ENCODE measurements around the gene TMEM109. TPM values are rescaled to one million over a fixed set of nuclear protein-coding genes. Genes with fewer than 3 reads are reported as not detected.

Gene TMEM109
- total and polyA plus RNA-seq, 2 experiments from 2014 or later = 17.4 to 17.7 TPM

DNA sequence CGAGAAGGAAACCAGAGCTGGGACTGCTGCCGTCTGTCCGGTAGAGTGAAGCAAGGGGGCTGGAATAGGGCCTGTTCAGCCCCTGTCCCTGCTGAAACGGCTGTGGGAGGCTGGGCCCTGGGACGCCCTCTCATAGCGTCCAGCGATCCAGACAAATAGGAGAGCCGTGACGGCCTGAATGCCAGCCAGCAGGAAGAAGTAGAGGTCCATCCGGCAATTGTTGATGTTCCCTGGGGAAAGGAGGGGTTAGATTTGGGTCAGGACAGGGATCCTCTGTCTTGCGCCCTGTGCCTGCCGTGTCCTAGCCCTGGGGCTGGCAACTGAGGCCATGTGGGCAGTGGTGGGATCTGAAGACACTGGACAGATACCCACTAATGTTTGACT is 23.2 kb downstream of the TMEM109 start:
- peaks cover 25% of the 10 kb centered on the region for H3K36me3 Mint-ChIP-seq (ENCODE audit: low read depth)
- H3K27me3 ChIP-seq (ENCODE audit: insufficient read depth) = no peaks in the 10 kb centered on the region
- H3K4me1 ChIP-seq (ENCODE audit: insufficient read depth) = no peaks in the 10 kb centered on the region
- no peaks in the 10 kb centered on the region for H3K79me2 ChIP-seq (replicated peaks; ENCODE audit: insufficient read depth)
- no peaks in the 10 kb centered on the region; the same call in 1 of the 2 replicates for H4K20me1 ChIP-seq (replicated peaks; ENCODE audit: insufficient read depth)
- H3K36me3 ChIP-seq (ENCODE audit: insufficient read depth) = no peaks in the 10 kb centered on the region
- TF ChIP-seq, protein P1, sequence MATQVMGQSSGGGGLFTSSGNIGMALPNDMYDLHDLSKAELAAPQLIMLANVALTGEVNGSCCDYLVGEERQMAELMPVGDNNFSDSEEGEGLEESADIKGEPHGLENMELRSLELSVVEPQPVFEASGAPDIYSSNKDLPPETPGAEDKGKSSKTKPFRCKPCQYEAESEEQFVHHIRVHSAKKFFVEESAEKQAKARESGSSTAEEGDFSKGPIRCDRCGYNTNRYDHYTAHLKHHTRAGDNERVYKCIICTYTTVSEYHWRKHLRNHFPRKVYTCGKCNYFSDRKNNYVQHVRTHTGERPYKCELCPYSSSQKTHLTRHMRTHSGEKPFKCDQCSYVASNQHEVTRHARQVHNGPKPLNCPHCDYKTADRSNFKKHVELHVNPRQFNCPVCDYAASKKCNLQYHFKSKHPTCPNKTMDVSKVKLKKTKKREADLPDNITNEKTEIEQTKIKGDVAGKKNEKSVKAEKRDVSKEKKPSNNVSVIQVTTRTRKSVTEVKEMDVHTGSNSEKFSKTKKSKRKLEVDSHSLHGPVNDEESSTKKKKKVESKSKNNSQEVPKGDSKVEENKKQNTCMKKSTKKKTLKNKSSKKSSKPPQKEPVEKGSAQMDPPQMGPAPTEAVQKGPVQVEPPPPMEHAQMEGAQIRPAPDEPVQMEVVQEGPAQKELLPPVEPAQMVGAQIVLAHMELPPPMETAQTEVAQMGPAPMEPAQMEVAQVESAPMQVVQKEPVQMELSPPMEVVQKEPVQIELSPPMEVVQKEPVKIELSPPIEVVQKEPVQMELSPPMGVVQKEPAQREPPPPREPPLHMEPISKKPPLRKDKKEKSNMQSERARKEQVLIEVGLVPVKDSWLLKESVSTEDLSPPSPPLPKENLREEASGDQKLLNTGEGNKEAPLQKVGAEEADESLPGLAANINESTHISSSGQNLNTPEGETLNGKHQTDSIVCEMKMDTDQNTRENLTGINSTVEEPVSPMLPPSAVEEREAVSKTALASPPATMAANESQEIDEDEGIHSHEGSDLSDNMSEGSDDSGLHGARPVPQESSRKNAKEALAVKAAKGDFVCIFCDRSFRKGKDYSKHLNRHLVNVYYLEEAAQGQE (IDR thresholded peaks at IDR 0.05; ENCODE audit: unreplicated experiment) = no peak
- TF ChIP-seq NANOG (IDR thresholded peaks at IDR 0.05; ENCODE audit: borderline replicate concordance) (no peak), CREB1 (CRISPR knock-in tag; IDR thresholded peaks at IDR 0.05; ENCODE audit: low read depth) (no peak), POLR2AphosphoS5 (IDR thresholded peaks at IDR 0.05; ENCODE audit: low read depth) (no peak), ZNF114 (CRISPR knock-in tag; IDR thresholded peaks at IDR 0.05) (no peak)
- TF ChIP-seq, protein P2, sequence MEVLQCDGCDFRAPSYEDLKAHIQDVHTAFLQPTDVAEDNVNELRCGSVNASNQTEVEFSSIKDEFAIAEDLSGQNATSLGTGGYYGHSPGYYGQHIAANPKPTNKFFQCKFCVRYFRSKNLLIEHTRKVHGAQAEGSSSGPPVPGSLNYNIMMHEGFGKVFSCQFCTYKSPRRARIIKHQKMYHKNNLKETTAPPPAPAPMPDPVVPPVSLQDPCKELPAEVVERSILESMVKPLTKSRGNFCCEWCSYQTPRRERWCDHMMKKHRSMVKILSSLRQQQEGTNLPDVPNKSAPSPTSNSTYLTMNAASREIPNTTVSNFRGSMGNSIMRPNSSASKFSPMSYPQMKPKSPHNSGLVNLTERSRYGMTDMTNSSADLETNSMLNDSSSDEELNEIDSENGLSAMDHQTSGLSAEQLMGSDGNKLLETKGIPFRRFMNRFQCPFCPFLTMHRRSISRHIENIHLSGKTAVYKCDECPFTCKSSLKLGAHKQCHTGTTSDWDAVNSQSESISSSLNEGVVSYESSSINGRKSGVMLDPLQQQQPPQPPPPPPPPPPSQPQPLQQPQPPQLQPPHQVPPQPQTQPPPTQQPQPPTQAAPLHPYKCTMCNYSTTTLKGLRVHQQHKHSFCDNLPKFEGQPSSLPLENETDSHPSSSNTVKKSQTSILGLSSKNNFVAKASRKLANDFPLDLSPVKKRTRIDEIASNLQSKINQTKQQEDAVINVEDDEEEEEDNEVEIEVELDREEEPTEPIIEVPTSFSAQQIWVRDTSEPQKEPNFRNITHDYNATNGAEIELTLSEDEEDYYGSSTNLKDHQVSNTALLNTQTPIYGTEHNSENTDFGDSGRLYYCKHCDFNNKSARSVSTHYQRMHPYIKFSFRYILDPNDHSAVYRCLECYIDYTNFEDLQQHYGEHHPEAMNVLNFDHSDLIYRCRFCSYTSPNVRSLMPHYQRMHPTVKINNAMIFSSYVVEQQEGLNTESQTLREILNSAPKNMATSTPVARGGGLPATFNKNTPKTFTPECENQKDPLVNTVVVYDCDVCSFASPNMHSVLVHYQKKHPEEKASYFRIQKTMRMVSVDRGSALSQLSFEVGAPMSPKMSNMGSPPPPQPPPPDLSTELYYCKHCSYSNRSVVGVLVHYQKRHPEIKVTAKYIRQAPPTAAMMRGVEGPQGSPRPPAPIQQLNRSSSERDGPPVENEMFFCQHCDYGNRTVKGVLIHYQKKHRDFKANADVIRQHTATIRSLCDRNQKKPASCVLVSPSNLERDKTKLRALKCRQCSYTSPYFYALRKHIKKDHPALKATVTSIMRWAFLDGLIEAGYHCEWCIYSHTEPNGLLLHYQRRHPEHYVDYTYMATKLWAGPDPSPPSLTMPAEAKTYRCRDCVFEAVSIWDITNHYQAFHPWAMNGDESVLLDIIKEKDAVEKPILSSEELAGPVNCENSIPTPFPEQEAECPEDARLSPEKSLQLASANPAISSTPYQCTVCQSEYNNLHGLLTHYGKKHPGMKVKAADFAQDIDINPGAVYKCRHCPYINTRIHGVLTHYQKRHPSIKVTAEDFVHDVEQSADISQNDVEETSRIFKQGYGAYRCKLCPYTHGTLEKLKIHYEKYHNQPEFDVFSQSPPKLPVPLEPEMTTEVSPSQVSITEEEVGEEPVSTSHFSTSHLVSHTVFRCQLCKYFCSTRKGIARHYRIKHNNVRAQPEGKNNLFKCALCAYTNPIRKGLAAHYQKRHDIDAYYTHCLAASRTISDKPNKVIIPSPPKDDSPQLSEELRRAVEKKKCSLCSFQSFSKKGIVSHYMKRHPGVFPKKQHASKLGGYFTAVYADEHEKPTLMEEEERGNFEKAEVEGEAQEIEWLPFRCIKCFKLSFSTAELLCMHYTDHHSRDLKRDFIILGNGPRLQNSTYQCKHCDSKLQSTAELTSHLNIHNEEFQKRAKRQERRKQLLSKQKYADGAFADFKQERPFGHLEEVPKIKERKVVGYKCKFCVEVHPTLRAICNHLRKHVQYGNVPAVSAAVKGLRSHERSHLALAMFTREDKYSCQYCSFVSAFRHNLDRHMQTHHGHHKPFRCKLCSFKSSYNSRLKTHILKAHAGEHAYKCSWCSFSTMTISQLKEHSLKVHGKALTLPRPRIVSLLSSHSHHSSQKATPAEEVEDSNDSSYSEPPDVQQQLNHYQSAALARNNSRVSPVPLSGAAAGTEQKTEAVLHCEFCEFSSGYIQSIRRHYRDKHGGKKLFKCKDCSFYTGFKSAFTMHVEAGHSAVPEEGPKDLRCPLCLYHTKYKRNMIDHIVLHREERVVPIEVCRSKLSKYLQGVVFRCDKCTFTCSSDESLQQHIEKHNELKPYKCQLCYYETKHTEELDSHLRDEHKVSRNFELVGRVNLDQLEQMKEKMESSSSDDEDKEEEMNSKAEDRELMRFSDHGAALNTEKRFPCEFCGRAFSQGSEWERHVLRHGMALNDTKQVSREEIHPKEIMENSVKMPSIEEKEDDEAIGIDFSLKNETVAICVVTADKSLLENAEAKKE (CRISPR knock-in tag; IDR thresholded peaks at IDR 0.05) = no peak
- ATAC-seq (no peak), DNase-seq (ENCODE audit: low spot score) (no peak)
- H3K4me3 ChIP-seq = no peak overlapping the region
- no peaks in the 10 kb centered on the region for H3K9me3 Mint-ChIP-seq
- peaks cover 6% of the 10 kb centered on the region for H3K27me3 Mint-ChIP-seq (ENCODE audit: insufficient read depth, low read depth, poor library complexity)
- no peak overlapping the region for H3K27ac ChIP-seq (ENCODE audit: low read depth)
- H3K4me1 Mint-ChIP-seq = peaks cover 12% of the 10 kb centered on the region; the same call in 2 of the 3 replicates
- H3K4me2 ChIP-seq = no peak overlapping the region
- no peak overlapping the region for H3K27ac Mint-ChIP-seq
- H3K4me3 Mint-ChIP-seq = no peak overlapping the region
- no peak overlapping the region for H2AFZ ChIP-seq
- H3F3A ChIP-seq (replicated peaks; ENCODE audit: low read depth) = no peaks in the 10 kb centered on the region
- H3K9me2 ChIP-seq (ENCODE audit: insufficient read depth) = no peaks in the 10 kb centered on the region

Measured in GM23338 (cell line).